ENCODE measurements around the gene PRKG1. TPM values are rescaled to one million over a fixed set of nuclear protein-coding genes. Genes with fewer than 3 reads are reported as not detected.

Gene PRKG1
- total RNA-seq, 1 experiment from 2014 or later = 7.4 TPM

GRCh38 chr10:51599647-51600046, 525.4 kb downstream of the PRKG1 start:
- no peaks in the 10 kb centered on the region for H3K9me3 ChIP-seq (ENCODE audit: low read length)
- no peaks in the 10 kb centered on the region for H3K79me2 ChIP-seq (ENCODE audit: low read length)
- no peak for ATAC-seq
- BruUV-seq (replicated peaks) = no TSS peak
- no peak overlapping the region for H3K27ac ChIP-seq (ENCODE audit: low read length)
- H2AFZ ChIP-seq (ENCODE audit: low read length) = no peak overlapping the region
- H3K4me2 ChIP-seq (ENCODE audit: low read length) = no peak overlapping the region
- no peaks in the 10 kb centered on the region for H3F3A ChIP-seq (ENCODE audit: low read length, unreplicated experiment)
- H3K36me3 ChIP-seq (ENCODE audit: low read depth, low read length) = no peaks in the 10 kb centered on the region
- ChIA-PET CTCF (no interaction called here), POLR2A (ENCODE audit: unreplicated experiment) (no interaction called here)
- TF ChIP-seq EZH2phosphoT487 (IDR thresholded peaks at IDR 0.05; ENCODE audit: borderline replicate concordance, low read length) (no peak), CTCF (conservative IDR thresholded peaks at IDR 0.05; ENCODE audit: low read depth, low read length) (no peak), EZH2 (IDR thresholded peaks at IDR 0.05; ENCODE audit: low read length, unreplicated experiment) (no peak)
- H3K4me1 ChIP-seq (ENCODE audit: insufficient read depth, low read length) = no peaks in the 10 kb centered on the region
- DNase-seq = no peak
- H4K20me1 ChIP-seq (ENCODE audit: low read length) = no peaks in the 10 kb centered on the region
- no peaks in the 10 kb centered on the region for H3K27me3 ChIP-seq (ENCODE audit: low read length)
- H3K9me2 ChIP-seq (replicated peaks; ENCODE audit: low read length) = no peaks in the 10 kb centered on the region
- no peak overlapping the region for H3K9ac ChIP-seq (ENCODE audit: low read length)
- no peak overlapping the region for H3K4me3 ChIP-seq (ENCODE audit: low read length)
- intact Hi-C loops (cut with micrococcal nuclease) = no loop called here

DNA sequence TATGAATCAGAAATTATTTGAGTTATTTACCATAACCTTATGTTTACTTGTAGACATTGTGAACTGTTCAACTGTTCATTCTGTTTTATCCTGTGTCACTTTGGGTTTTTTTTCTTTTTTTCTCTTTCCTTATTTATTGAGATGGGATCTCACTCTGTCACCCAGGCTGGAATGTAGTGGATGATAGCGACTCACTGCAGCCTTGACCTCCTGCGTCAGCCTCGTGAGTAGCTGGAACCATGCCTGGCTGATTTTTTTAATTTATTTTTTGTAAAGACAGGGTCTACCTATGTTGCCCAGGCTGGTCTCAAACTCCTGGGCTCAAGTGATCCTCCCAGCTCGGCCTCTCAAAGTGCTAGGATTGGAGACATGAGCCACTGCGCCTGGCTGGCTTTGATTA, 528.0 kb downstream of the PRKG1 start:
- Histone ChIP-seq H3K79me2 (ENCODE audit: low read length) (no peaks in the 10 kb centered on the region), H3K27ac (ENCODE audit: low read length) (no peak overlapping the region), H3K4me3 (ENCODE audit: low read length) (no peak overlapping the region), H3K9me2 (replicated peaks; ENCODE audit: low read length) (no peaks in the 10 kb centered on the region), H3K9me3 (ENCODE audit: low read length) (no peaks in the 10 kb centered on the region), H3F3A (ENCODE audit: low read length, unreplicated experiment) (no peaks in the 10 kb centered on the region), H2AFZ (ENCODE audit: low read length) (no peak overlapping the region), H3K4me1 (ENCODE audit: insufficient read depth, low read length) (no peaks in the 10 kb centered on the region), H3K27me3 (ENCODE audit: low read length) (no peaks in the 10 kb centered on the region), H3K4me2 (ENCODE audit: low read length) (no peak overlapping the region), H3K9ac (ENCODE audit: low read length) (no peak overlapping the region), H4K20me1 (ENCODE audit: low read length) (no peaks in the 10 kb centered on the region), H3K36me3 (ENCODE audit: low read depth, low read length) (no peaks in the 10 kb centered on the region)
- TF ChIP-seq EZH2 (IDR thresholded peaks at IDR 0.05; ENCODE audit: low read length, unreplicated experiment) = no peak
- TF ChIP-seq EZH2phosphoT487 (IDR thresholded peaks at IDR 0.05; ENCODE audit: borderline replicate concordance, low read length) = no peak
- TF ChIP-seq CTCF (conservative IDR thresholded peaks at IDR 0.05; ENCODE audit: low read depth, low read length) = no peak
- intact Hi-C loops (cut with micrococcal nuclease) = no loop called here
- BruUV-seq (replicated peaks) = no TSS peak
- ATAC-seq = no peak
- no peak for DNase-seq
- ChIA-PET POLR2A (ENCODE audit: unreplicated experiment) (no interaction called here), CTCF (no interaction called here)

DNA sequence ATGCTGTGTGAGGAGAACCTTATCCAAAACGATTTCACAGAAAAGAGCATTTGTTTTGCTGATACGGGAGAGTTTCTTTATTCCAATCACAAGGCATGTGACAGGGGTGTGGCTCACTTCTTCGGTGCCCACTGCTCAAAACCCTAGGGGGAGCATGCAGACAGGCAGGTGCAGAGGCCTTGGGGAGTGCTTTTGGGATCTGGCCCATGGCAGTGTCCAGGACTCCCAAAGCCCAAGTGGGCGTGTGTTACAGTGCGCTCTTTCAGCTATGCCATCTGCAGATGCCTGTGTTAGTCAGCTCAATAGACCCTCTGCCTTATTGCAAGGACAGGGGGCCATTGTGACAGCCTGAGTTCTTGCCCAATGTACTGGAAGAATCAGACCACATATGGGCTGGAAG, 530.3 kb downstream of the PRKG1 start:
- DNase-seq (no peak), ATAC-seq (no peak)
- no peaks in the 10 kb centered on the region for H3K4me1 ChIP-seq (ENCODE audit: insufficient read depth, low read length)
- H3K36me3 ChIP-seq (ENCODE audit: low read depth, low read length) = no peaks in the 10 kb centered on the region
- no peak overlapping the region for H3K4me3 ChIP-seq (ENCODE audit: low read length)
- TF ChIP-seq EZH2 (IDR thresholded peaks at IDR 0.05; ENCODE audit: low read length, unreplicated experiment) = no peak
- TF ChIP-seq EZH2phosphoT487 (IDR thresholded peaks at IDR 0.05; ENCODE audit: borderline replicate concordance, low read length) = no peak
- TF ChIP-seq CTCF (conservative IDR thresholded peaks at IDR 0.05; ENCODE audit: low read depth, low read length) = no peak
- H3K27me3 ChIP-seq (ENCODE audit: low read length) = no peaks in the 10 kb centered on the region
- H3K9me3 ChIP-seq (ENCODE audit: low read length) = no peaks in the 10 kb centered on the region
- no peaks in the 10 kb centered on the region for H3F3A ChIP-seq (ENCODE audit: low read length, unreplicated experiment)
- POLR2A ChIA-PET (ENCODE audit: unreplicated experiment) = no interaction called here
- CTCF ChIA-PET = no interaction called here
- no peaks in the 10 kb centered on the region for H3K9me2 ChIP-seq (replicated peaks; ENCODE audit: low read length)
- no peak overlapping the region for H2AFZ ChIP-seq (ENCODE audit: low read length)
- no peaks in the 10 kb centered on the region for H4K20me1 ChIP-seq (ENCODE audit: low read length)
- intact Hi-C loops (cut with micrococcal nuclease) = no loop called here
- no peak overlapping the region for H3K4me2 ChIP-seq (ENCODE audit: low read length)
- no peak overlapping the region for H3K9ac ChIP-seq (ENCODE audit: low read length)
- no peaks in the 10 kb centered on the region for H3K79me2 ChIP-seq (ENCODE audit: low read length)
- BruUV-seq (replicated peaks) = no TSS peak
- no peak overlapping the region for H3K27ac ChIP-seq (ENCODE audit: low read length)
